Measurements from ENCODE around the gene C10orf95.

DNA sequence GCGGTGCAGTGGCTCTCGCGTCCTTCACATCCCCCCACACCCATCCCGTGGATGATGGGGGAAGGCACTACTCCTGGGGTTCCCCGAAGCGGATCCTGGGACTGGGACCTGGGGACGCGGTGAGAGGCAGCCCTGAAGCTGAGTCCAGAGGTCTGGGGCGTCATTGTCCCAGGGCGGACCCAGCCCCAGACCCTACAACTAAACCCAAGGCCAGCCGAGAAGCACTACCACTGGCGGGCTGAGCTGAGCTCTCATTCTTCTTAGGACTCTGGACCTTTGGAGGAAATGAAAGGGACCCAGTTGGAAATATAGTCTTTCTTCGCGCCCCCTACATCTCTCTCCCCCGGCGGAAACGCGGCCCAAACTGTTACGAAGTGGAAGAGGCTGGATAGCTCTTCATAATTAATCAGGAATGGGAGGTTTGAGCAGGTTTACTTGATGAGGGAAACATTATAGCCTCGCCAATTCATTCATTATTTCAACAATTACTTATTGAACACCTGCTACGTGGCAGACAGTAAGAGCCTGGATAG lies 31.1 kb downstream of the C10orf95 start:
- TF ChIP-seq, protein P1, sequence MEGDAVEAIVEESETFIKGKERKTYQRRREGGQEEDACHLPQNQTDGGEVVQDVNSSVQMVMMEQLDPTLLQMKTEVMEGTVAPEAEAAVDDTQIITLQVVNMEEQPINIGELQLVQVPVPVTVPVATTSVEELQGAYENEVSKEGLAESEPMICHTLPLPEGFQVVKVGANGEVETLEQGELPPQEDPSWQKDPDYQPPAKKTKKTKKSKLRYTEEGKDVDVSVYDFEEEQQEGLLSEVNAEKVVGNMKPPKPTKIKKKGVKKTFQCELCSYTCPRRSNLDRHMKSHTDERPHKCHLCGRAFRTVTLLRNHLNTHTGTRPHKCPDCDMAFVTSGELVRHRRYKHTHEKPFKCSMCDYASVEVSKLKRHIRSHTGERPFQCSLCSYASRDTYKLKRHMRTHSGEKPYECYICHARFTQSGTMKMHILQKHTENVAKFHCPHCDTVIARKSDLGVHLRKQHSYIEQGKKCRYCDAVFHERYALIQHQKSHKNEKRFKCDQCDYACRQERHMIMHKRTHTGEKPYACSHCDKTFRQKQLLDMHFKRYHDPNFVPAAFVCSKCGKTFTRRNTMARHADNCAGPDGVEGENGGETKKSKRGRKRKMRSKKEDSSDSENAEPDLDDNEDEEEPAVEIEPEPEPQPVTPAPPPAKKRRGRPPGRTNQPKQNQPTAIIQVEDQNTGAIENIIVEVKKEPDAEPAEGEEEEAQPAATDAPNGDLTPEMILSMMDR (IDR thresholded peaks at IDR 0.05), result no peak
- TF ChIP-seq POLR2AphosphoS5 (IDR thresholded peaks at IDR 0.05; ENCODE audit: low read depth, low read length), result no peak
- TF ChIP-seq, protein P2, sequence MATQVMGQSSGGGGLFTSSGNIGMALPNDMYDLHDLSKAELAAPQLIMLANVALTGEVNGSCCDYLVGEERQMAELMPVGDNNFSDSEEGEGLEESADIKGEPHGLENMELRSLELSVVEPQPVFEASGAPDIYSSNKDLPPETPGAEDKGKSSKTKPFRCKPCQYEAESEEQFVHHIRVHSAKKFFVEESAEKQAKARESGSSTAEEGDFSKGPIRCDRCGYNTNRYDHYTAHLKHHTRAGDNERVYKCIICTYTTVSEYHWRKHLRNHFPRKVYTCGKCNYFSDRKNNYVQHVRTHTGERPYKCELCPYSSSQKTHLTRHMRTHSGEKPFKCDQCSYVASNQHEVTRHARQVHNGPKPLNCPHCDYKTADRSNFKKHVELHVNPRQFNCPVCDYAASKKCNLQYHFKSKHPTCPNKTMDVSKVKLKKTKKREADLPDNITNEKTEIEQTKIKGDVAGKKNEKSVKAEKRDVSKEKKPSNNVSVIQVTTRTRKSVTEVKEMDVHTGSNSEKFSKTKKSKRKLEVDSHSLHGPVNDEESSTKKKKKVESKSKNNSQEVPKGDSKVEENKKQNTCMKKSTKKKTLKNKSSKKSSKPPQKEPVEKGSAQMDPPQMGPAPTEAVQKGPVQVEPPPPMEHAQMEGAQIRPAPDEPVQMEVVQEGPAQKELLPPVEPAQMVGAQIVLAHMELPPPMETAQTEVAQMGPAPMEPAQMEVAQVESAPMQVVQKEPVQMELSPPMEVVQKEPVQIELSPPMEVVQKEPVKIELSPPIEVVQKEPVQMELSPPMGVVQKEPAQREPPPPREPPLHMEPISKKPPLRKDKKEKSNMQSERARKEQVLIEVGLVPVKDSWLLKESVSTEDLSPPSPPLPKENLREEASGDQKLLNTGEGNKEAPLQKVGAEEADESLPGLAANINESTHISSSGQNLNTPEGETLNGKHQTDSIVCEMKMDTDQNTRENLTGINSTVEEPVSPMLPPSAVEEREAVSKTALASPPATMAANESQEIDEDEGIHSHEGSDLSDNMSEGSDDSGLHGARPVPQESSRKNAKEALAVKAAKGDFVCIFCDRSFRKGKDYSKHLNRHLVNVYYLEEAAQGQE (IDR thresholded peaks at IDR 0.05; ENCODE audit: insufficient read depth in 1 of 2, low read depth in 2 of 2, low read length in 1 of 2), result peak in 1 of 2 experiments; percentile 75

Data from Panc1 (cell line).